C4-2B (cell line): ENCODE measurements around the gene RAB8A.

ENCODE experiments used
- CTCF ChIP-seq: fragments of 450-650 bp; conservative IDR thresholded peaks from 2 replicates; pipeline ENCODE4 v1.5.1; 2017; ENCODE audit warnings: mild to moderate bottlenecking
- ZFX ChIP-seq: fragments of 450-650 bp; IDR thresholded peaks from 2 replicates; pipeline ENCODE4 v1.6.1; 2017

GRCh38 chr19:16098821-16099220 lies 12.9 kb upstream of the RAB8A start:
- TF ChIP-seq CTCF (no peak), ZFX (no peak)
